ENCODE data around the gene MYL6B.
A peak's percentile ranks its signal among the peaks of the same experiment; 100 is the strongest.

The MYL6B gene

DNA sequence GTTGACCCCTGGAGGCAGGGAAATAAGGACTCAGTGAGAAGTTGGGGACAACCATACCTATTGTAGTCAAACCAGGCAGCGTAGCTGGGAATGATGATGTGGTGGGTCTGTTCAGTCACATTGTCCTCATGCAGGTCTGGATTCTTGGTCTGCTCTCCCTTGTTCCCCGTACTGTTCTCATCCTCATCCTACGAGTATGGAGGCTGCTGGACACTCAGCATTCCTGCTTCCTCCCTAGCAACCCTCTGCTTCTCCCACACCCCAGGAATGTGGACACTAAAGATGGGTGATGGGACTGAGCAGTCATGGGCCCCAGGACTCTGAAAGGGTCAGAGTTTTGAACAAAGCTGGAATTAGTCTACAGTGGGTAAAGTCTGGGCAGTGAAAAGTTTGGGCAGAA lies 26.0 kb downstream of the MYL6B start:
- Histone ChIP-seq H2AFZ (ENCODE audit: low read length) (no peak overlapping the region), H4K20me1 (ENCODE audit: insufficient read depth, low read length, poor library complexity, severe bottlenecking) (no peaks in the 10 kb centered on the region), H3K4me3 (ENCODE audit: low read length, poor library complexity, severe bottlenecking) (no peak overlapping the region), H3K36me3 (ENCODE audit: insufficient read depth, low read length) (peaks cover 77% of the 10 kb centered on the region), H3K4me2 (ENCODE audit: low read depth, low read length, poor library complexity, severe bottlenecking) (no peak overlapping the region), H3K4me1 (ENCODE audit: insufficient read depth, low read length, poor library complexity, severe bottlenecking) (no peaks in the 10 kb centered on the region), H3K79me2 (ENCODE audit: insufficient read depth, low read length) (peaks cover 5% of the 10 kb centered on the region; the same call in 1 of the 2 replicates), H3F3A (ENCODE audit: low read depth) (no peaks in the 10 kb centered on the region), H3K9me3 (ENCODE audit: insufficient read depth, low read depth, low read length) (no peaks in the 10 kb centered on the region), H3K9ac (ENCODE audit: low read depth, low read length, poor library complexity, severe bottlenecking) (no peak overlapping the region), H3K27me3 (ENCODE audit: insufficient read depth, low read length, poor library complexity, severe bottlenecking) (no peaks in the 10 kb centered on the region), H3K9me2 (replicated peaks; ENCODE audit: low read depth, low read length) (no peaks in the 10 kb centered on the region)
- TF ChIP-seq, protein P1, sequence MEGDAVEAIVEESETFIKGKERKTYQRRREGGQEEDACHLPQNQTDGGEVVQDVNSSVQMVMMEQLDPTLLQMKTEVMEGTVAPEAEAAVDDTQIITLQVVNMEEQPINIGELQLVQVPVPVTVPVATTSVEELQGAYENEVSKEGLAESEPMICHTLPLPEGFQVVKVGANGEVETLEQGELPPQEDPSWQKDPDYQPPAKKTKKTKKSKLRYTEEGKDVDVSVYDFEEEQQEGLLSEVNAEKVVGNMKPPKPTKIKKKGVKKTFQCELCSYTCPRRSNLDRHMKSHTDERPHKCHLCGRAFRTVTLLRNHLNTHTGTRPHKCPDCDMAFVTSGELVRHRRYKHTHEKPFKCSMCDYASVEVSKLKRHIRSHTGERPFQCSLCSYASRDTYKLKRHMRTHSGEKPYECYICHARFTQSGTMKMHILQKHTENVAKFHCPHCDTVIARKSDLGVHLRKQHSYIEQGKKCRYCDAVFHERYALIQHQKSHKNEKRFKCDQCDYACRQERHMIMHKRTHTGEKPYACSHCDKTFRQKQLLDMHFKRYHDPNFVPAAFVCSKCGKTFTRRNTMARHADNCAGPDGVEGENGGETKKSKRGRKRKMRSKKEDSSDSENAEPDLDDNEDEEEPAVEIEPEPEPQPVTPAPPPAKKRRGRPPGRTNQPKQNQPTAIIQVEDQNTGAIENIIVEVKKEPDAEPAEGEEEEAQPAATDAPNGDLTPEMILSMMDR (conservative IDR thresholded peaks at IDR 0.05; ENCODE audit: low read length): no peak
- no peak for TF ChIP-seq EZH2phosphoT487 (IDR thresholded peaks at IDR 0.05; ENCODE audit: borderline replicate concordance)

DNA sequence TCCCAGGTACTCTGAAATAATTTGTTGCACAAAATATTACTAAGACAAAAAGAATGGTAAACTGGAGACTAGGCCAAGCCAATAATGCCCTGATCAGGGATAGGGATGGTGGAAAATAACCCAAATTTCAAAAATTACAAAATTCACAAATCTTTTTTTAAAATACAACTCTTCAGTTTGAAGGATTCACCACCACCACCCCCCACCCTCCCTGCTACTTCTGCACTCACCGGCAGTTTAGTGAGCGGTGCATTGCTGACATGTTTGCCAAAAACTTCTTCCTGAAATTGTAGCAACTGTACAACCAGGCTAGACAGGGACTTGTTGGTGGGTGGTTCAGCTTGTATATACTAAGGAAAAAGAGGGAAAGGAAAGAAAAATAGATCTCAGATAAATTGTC lies 34.6 kb downstream of the MYL6B start:
- no peaks in the 10 kb centered on the region for H3K27me3 ChIP-seq (ENCODE audit: insufficient read depth, low read length, poor library complexity, severe bottlenecking)
- no peaks in the 10 kb centered on the region for H3F3A ChIP-seq (ENCODE audit: low read depth)
- H3K79me2 ChIP-seq (ENCODE audit: insufficient read depth, low read length): peaks cover 59% of the 10 kb centered on the region
- H3K9me2 ChIP-seq (replicated peaks; ENCODE audit: low read depth, low read length): no peaks in the 10 kb centered on the region
- peaks cover 30% of the 10 kb centered on the region for H4K20me1 ChIP-seq (ENCODE audit: insufficient read depth, low read length, poor library complexity, severe bottlenecking)
- H3K9me3 ChIP-seq (ENCODE audit: insufficient read depth, low read depth, low read length): no peaks in the 10 kb centered on the region
- peaks cover 25% of the 10 kb centered on the region for H3K4me1 ChIP-seq (ENCODE audit: insufficient read depth, low read length, poor library complexity, severe bottlenecking)
- peak overlapping the region; percentile 92 for H3K4me2 ChIP-seq (ENCODE audit: low read depth, low read length, poor library complexity, severe bottlenecking)
- H2AFZ ChIP-seq (ENCODE audit: low read length): no peak overlapping the region
- peaks cover 35% of the 10 kb centered on the region for H3K36me3 ChIP-seq (ENCODE audit: insufficient read depth, low read length)
- H3K9ac ChIP-seq (ENCODE audit: low read depth, low read length, poor library complexity, severe bottlenecking): peak overlapping the region; percentile 95
- H3K4me3 ChIP-seq (ENCODE audit: low read length, poor library complexity, severe bottlenecking): peak overlapping the region; percentile 96
- no peak for TF ChIP-seq EZH2phosphoT487 (IDR thresholded peaks at IDR 0.05; ENCODE audit: borderline replicate concordance)
- TF ChIP-seq, protein P1 (conservative IDR thresholded peaks at IDR 0.05; ENCODE audit: low read length): no peak

DNA sequence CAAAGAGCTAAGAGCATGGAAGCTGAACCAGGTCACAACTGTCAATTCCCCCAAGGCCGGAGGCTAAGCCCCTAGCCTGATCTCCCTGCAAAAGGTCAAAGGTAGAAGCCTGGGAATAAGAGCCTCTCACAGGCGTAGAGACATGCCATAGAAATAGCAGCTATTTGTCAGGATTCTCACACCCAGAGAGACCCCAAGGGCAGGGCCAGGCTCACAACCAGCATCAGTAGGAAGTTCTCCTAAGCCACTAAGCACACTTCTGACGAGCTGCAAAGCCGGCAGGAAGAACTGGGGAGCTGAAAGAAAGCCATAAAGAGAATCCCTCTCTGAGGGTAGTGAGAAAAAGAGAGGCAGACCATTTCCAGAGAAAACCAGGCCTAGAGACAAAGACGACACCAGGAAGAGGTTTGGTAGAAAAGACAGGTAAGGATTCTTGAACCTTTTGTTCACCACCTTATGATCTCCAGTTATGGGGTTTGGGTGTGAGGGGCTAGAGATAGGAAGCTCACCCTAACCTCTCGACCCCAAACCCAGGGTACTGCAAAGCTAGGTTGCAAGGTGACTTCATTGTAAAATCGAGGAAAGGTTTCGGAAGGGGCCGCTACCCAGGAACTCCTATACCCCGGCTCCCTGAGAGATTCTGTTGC lies 35.9 kb downstream of the MYL6B start:
- Histone ChIP-seq H3K36me3 (ENCODE audit: insufficient read depth, low read length) (peaks cover 25% of the 10 kb centered on the region), H3K4me3 (ENCODE audit: low read length, poor library complexity, severe bottlenecking) (peak overlapping the region; percentile 96), H3K79me2 (ENCODE audit: insufficient read depth, low read length) (peaks cover 59% of the 10 kb centered on the region), H3K4me2 (ENCODE audit: low read depth, low read length, poor library complexity, severe bottlenecking) (peak overlapping the region; percentile 92), H3K4me1 (ENCODE audit: insufficient read depth, low read length, poor library complexity, severe bottlenecking) (peaks cover 25% of the 10 kb centered on the region), H4K20me1 (ENCODE audit: insufficient read depth, low read length, poor library complexity, severe bottlenecking) (peaks cover 30% of the 10 kb centered on the region), H3F3A (ENCODE audit: low read depth) (no peaks in the 10 kb centered on the region), H2AFZ (ENCODE audit: low read length) (no peak overlapping the region), H3K9me2 (replicated peaks; ENCODE audit: low read depth, low read length) (no peaks in the 10 kb centered on the region), H3K9me3 (ENCODE audit: insufficient read depth, low read depth, low read length) (no peaks in the 10 kb centered on the region), H3K9ac (ENCODE audit: low read depth, low read length, poor library complexity, severe bottlenecking) (peak overlapping the region; percentile 95), H3K27me3 (ENCODE audit: insufficient read depth, low read length, poor library complexity, severe bottlenecking) (no peaks in the 10 kb centered on the region)
- TF ChIP-seq EZH2phosphoT487 (IDR thresholded peaks at IDR 0.05; ENCODE audit: borderline replicate concordance): no peak
- TF ChIP-seq, protein P1 (conservative IDR thresholded peaks at IDR 0.05; ENCODE audit: low read length): no peak
